HepG2 (cell line): ENCODE measurements around the gene XPO1. TPM values are rescaled to one million over a fixed set of nuclear protein-coding genes. Genes with fewer than 3 reads are reported as not detected.
A peak's percentile ranks its signal among the peaks of the same experiment; 100 is the strongest.

Experiments used
- FOSL2 ChIP-seq: sonication (generic); formaldehyde crosslinking; IDR thresholded peaks from 2 replicates; pipeline ENCODE4 v1.4.0; 2020; ENCODE audit warnings: missing genetic modification reagents
- HOXD1 ChIP-seq: sonication (generic); formaldehyde crosslinking; IDR thresholded peaks from 2 replicates; pipeline ENCODE4 v1.5.0; 2020; ENCODE audit warnings: missing genetic modification reagents
- JUND ChIP-seq: sonication (generic); formaldehyde crosslinking; IDR thresholded peaks from 2 replicates; pipeline ENCODE4 v1.8.0; 2022; ENCODE audit warnings: mild to moderate bottlenecking, missing genetic modification reagents
- KLF6 ChIP-seq: IDR thresholded peaks from 2 replicates; pipeline ENCODE4 v1.8.0; 2016; ENCODE audit warnings: missing biosample characterization, missing genetic modification reagents
- KMT2A ChIP-seq: sonication (generic); formaldehyde crosslinking; IDR thresholded peaks from 2 replicates; pipeline ENCODE4 v1.4.0; 2020; ENCODE audit warnings: missing genetic modification reagents
- MEIS2 ChIP-seq: sonication (generic); formaldehyde crosslinking; IDR thresholded peaks from 2 replicates; pipeline ENCODE4 v1.9.0; 2021; ENCODE audit warnings: mild to moderate bottlenecking, missing genetic modification reagents
- NCOR1 ChIP-seq: fragments of 200-600 bp; sonication (generic); IDR thresholded peaks from 2 replicates; pipeline ENCODE4 v1.7.0; 2017; ENCODE audit warnings: antibody characterized with exemption, low read length, borderline replicate concordance
- SIX4 ChIP-seq: sonication (generic); formaldehyde crosslinking; IDR thresholded peaks from 2 replicates; pipeline ENCODE4 v1.4.0; 2020; ENCODE audit warnings: missing genetic modification reagents
- SRSF4 ChIP-seq: fragments of 200-400 bp; formaldehyde crosslinking; IDR thresholded peaks from one replicate; pipeline ENCODE4 v1.6.1; 2018; ENCODE audit warnings: mild to moderate bottlenecking, low read depth, low read length, moderate library complexity; ENCODE audit not compliant: poor library complexity, severe bottlenecking
- TBX3 ChIP-seq: fragments of 450-650 bp; IDR thresholded peaks from 2 replicates; pipeline ENCODE4 v1.6.1; 2017; ENCODE audit warnings: antibody characterized with exemption, mild to moderate bottlenecking, inconsistent platforms, borderline replicate concordance
- ZBTB2 ChIP-seq: sonication (generic); formaldehyde crosslinking; IDR thresholded peaks from 2 replicates; pipeline ENCODE4 v1.8.0; 2022; ENCODE audit warnings: low read depth, missing genetic modification reagents
- ZNF20 ChIP-seq: sonication (generic); formaldehyde crosslinking; IDR thresholded peaks from 2 replicates; pipeline ENCODE4 v1.4.0; 2020; ENCODE audit warnings: mild to moderate bottlenecking, moderate library complexity, missing genetic modification reagents
- ZNF275 ChIP-seq: sonication (generic); formaldehyde crosslinking; IDR thresholded peaks from 2 replicates; pipeline ENCODE4 v1.8.0; 2022; ENCODE audit warnings: missing genetic modification reagents, mild to moderate bottlenecking, inconsistent platforms, borderline replicate concordance
- ZNF282 ChIP-seq: fragments of 450-650 bp; IDR thresholded peaks from 2 replicates; pipeline ENCODE4 v1.6.1; 2018; ENCODE audit not compliant: partially characterized antibody
- ZNF501 ChIP-seq: sonication (generic); formaldehyde crosslinking; IDR thresholded peaks from 2 replicates; pipeline ENCODE4 v1.5.1; 2020; ENCODE audit warnings: mild to moderate bottlenecking, moderate library complexity, missing genetic modification reagents
- ZNF614 ChIP-seq: IDR thresholded peaks from 2 replicates; pipeline ENCODE4 v1.6.1; 2018; ENCODE audit warnings: missing biosample characterization, missing genetic modification reagents, inconsistent platforms, borderline replicate concordance
- polyA plus RNA-seq, 8 experiments: library from polyadenylated mRNA; depleted of rRNA in 3 of 8; stranded (reverse) in 7 of 8; unstranded in 1 of 8; fragments of >200 nt; fragmentation: Illumina TruSeq in 4 of 8; extraction: Trizol in 4 of 8; gene quantifications; 2 replicates each; pipeline versions ENCODE4 v1.2.1 to v1.2.3, GENCODE V29; 2011 to 2016; ENCODE audit warnings: low read depth in 4 of 8, missing spikeins in 1 of 8, mixed read lengths in 1 of 8; ENCODE audit not compliant: insufficient read depth in 1 of 8
- total RNA-seq, 5 experiments: library from RNA; depleted of rRNA; stranded (reverse); fragments of >200 nt; fragmentation: Illumina TruSeq; extraction: Trizol; gene quantifications; 2 replicates each; pipeline ENCODE4 v1.2.3, GENCODE V29; 2016; ENCODE audit warnings: low read depth in 1 of 5
- TF ChIP-seq, protein P1 (sequence below): sonication (generic); formaldehyde crosslinking; conservative IDR thresholded peaks from 2 replicates; pipeline ENCODE4 v1.8.0; 2022; ENCODE audit warnings: mild to moderate bottlenecking, moderate library complexity, missing genetic modification reagents
- TF ChIP-seq, protein P2 (sequence below): IDR thresholded peaks from 2 replicates; pipeline ENCODE4 v1.6.1; 2016; ENCODE audit warnings: missing genetic modification reagents, missing compliant biosample characterization
- TF ChIP-seq, protein P3 (sequence below): IDR thresholded peaks from 2 replicates; pipeline ENCODE4 v1.6.1; 2012; ENCODE audit warnings: low read depth, low read length, improper control_type of control experiment
- TF ChIP-seq, protein P4 (sequence below): sonication (generic); formaldehyde crosslinking; IDR thresholded peaks from 2 replicates; pipeline ENCODE4 v1.9.0; 2022; ENCODE audit warnings: low read depth, missing genetic modification reagents

Gene XPO1
- total and polyA plus RNA-seq, 2 of the 13 experiments (the other 11 are each of a cell fraction or from before 2014, with no cell fraction given): 67.4 to 212 TPM

DNA sequence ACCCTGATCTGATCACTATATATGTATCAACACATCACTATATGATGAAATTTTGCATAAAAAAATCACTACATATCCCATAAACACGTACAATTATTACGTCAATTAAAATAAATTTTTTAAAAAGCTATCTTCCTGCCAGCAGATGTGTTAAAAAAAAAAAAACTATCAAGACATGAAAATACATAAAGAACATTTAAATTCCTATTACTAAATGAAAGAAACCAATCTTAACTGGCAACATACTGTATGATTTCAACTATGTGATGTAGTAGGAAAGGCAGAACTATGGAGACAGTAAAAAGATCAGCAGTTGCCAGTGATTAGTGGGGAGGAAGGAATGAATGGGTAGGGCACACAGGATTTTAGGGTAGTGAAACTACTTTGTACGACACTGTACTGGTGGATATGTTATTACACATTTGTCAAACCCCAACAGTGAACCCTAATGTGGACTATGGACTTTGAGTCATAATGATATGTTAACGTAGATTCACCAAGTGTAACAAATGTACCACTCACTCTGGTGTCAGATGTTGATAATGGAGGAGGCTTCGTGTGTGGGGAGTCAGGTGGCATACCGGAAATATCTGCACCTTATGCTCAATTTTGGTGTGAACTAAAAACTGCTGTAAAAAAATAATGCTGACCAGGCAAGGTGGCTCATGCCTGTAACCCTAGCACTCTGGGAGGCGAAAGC, 94.7 kb downstream of the XPO1 start (continued):
- TF ChIP-seq ZNF501 (CRISPR knock-in tag) (no peak), ZNF20 (CRISPR knock-in tag) (no peak), MEIS2 (CRISPR knock-in tag) (0 out of 2 replicates have a peak, but pooled peaks have one; percentile 23), NCOR1 (peak; percentile 93), ZNF275 (CRISPR knock-in tag) (no peak), JUND (0 out of 2 replicates have a peak, but pooled peaks have one; percentile 20), KMT2A (CRISPR knock-in tag) (peak; percentile 47; the same call in 1 of the 2 replicates), KLF6 (CRISPR knock-in tag) (0 out of 2 replicates have a peak, but pooled peaks have one; percentile 52), ZNF282 (no peak), ZBTB2 (CRISPR knock-in tag) (no peak), HOXD1 (CRISPR knock-in tag) (0 out of 2 replicates have a peak, but pooled peaks have one; percentile 32), TBX3 (peak; percentile 65), ZNF614 (CRISPR knock-in tag) (peak; percentile 80; the same call in 1 of the 2 replicates), SRSF4 (no peak), FOSL2 (peak; percentile 77), SIX4 (CRISPR knock-in tag) (peak; percentile 80)
- TF ChIP-seq, protein P1, sequence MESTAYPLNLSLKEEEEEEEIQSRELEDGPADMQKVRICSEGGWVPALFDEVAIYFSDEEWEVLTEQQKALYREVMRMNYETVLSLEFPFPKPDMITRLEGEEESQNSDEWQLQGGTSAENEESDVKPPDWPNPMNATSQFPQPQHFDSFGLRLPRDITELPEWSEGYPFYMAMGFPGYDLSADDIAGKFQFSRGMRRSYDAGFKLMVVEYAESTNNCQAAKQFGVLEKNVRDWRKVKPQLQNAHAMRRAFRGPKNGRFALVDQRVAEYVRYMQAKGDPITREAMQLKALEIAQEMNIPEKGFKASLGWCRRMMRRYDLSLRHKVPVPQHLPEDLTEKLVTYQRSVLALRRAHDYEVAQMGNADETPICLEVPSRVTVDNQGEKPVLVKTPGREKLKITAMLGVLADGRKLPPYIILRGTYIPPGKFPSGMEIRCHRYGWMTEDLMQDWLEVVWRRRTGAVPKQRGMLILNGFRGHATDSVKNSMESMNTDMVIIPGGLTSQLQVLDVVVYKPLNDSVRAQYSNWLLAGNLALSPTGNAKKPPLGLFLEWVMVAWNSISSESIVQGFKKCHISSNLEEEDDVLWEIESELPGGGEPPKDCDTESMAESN (CRISPR knock-in tag): 0 out of 2 replicates have a peak, but pooled peaks have one; percentile 35
- TF ChIP-seq, protein P2, sequence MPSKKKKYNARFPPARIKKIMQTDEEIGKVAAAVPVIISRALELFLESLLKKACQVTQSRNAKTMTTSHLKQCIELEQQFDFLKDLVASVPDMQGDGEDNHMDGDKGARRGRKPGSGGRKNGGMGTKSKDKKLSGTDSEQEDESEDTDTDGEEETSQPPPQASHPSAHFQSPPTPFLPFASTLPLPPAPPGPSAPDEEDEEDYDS (CRISPR knock-in tag): peak; percentile 33; the same call in 1 of the 2 replicates
- TF ChIP-seq, protein P3, sequence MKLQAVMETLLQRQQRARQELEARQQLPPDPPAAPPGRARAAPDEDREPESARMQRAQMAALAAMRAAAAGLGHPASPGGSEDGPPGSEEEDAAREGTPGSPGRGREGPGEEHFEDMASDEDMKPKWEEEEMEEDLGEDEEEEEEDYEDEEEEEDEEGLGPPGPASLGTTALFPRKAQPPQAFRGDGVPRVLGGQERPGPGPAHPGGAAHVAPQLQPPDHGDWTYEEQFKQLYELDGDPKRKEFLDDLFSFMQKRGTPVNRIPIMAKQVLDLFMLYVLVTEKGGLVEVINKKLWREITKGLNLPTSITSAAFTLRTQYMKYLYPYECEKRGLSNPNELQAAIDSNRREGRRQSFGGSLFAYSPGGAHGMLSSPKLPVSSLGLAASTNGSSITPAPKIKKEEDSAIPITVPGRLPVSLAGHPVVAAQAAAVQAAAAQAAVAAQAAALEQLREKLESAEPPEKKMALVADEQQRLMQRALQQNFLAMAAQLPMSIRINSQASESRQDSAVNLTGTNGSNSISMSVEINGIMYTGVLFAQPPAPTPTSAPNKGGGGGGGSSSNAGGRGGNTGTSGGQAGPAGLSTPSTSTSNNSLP: peak; percentile 93
- TF ChIP-seq, protein P4, sequence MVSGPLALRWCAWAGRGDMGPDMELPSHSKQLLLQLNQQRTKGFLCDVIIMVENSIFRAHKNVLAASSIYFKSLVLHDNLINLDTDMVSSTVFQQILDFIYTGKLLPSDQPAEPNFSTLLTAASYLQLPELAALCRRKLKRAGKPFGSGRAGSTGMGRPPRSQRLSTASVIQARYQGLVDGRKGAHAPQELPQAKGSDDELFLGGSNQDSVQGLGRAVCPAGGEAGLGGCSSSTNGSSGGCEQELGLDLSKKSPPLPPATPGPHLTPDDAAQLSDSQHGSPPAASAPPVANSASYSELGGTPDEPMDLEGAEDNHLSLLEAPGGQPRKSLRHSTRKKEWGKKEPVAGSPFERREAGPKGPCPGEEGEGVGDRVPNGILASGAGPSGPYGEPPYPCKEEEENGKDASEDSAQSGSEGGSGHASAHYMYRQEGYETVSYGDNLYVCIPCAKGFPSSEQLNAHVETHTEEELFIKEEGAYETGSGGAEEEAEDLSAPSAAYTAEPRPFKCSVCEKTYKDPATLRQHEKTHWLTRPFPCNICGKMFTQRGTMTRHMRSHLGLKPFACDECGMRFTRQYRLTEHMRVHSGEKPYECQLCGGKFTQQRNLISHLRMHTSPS: peak; percentile 50; the same call in 1 of the 2 replicates
